Keratinocyte (primary cell): ENCODE data around the gene SIAH2. TPM values are rescaled to one million over a fixed set of nuclear protein-coding genes. Genes with fewer than 3 reads are reported as not detected.

Source experiments
- DNase-seq: peaks from one replicate; pipeline ENCODE4 v3.0.0-alpha.2; 2011; ENCODE audit warnings: low read depth, missing footprints, low spot score
- FAIRE-seq: peaks from 2 replicates; lab custom pipeline; 2011; peaks lifted over from hg19 to GRCh38; lab: Jason Lieb, UNC
- H2AFZ ChIP-seq: 2 replicates; pipeline ENCODE4 v1.6.0; 2012; ENCODE audit warnings: low read length, control low read depth, inconsistent platforms; ENCODE audit not compliant: control insufficient read depth
- H3K27ac ChIP-seq: 2 replicates; pipeline ENCODE4 v1.5.1; 2011; ENCODE audit warnings: low read length; ENCODE audit not compliant: control insufficient read depth, insufficient read depth
- H3K27me3 ChIP-seq: 3 replicates; pipeline ENCODE4 v1.6.0; 2011; ENCODE audit warnings: low read length; ENCODE audit not compliant: control insufficient read depth, insufficient read depth; ENCODE audit errors: extremely low read depth
- H3K36me3 ChIP-seq, 2 experiments: 2 replicates in 1 of 2; 3 replicates in 1 of 2; pipeline ENCODE4 v1.5.1; 2011; ENCODE audit warnings: low read length in 2 of 2, mild to moderate bottlenecking in 1 of 2; ENCODE audit not compliant: control insufficient read depth in 2 of 2, insufficient read depth in 2 of 2; ENCODE audit errors: extremely low read depth in 1 of 2
- H3K4me1 ChIP-seq: 3 replicates; pipeline ENCODE4 v1.5.1; 2011; ENCODE audit warnings: low read length; ENCODE audit not compliant: control insufficient read depth, insufficient read depth; ENCODE audit errors: extremely low read depth
- H3K4me2 ChIP-seq: 3 replicates; pipeline ENCODE4 v1.6.0; 2011; ENCODE audit warnings: low read depth, low read length; ENCODE audit not compliant: control insufficient read depth, insufficient read depth; ENCODE audit errors: extremely low read depth
- H3K4me3 ChIP-seq, 3 experiments: fragments of 200-600 bp in 1 of 3; sonication (generic) in 1 of 3; 2 replicates in 2 of 3; 3 replicates in 1 of 3; pipeline ENCODE4 v1.5.1; 2011 to 2016; ENCODE audit warnings: low read length in 3 of 3, mild to moderate bottlenecking in 3 of 3, control low read depth in 2 of 3, inconsistent platforms in 1 of 3, low read depth in 1 of 3, mixed read lengths in 1 of 3, mixed run types in 1 of 3, moderate library complexity in 1 of 3; ENCODE audit not compliant: control insufficient read depth in 2 of 3, insufficient read depth in 2 of 3; ENCODE audit errors: extremely low read depth in 1 of 3
- H3K79me2 ChIP-seq: 2 replicates; pipeline ENCODE4 v1.6.0; 2012; ENCODE audit warnings: low read length; ENCODE audit not compliant: control insufficient read depth, insufficient read depth
- H3K9ac ChIP-seq: 3 replicates; pipeline ENCODE4 v1.6.0; 2011; ENCODE audit warnings: low read length; ENCODE audit not compliant: control insufficient read depth, insufficient read depth; ENCODE audit errors: extremely low read depth
- H3K9me1 ChIP-seq: 3 replicates; pipeline ENCODE4 v1.6.0; 2011; ENCODE audit warnings: low read length; ENCODE audit not compliant: control insufficient read depth, insufficient read depth; ENCODE audit errors: extremely low read depth
- H3K9me3 ChIP-seq: 2 replicates; pipeline ENCODE4 v1.5.1; 2012; ENCODE audit warnings: low read depth, low read length; ENCODE audit not compliant: control insufficient read depth
- H4K20me1 ChIP-seq: 3 replicates; pipeline ENCODE4 v1.6.0; 2011; ENCODE audit warnings: low read length; ENCODE audit not compliant: control insufficient read depth, insufficient read depth; ENCODE audit errors: extremely low read depth
- CTCF ChIP-seq, 3 experiments: IDR thresholded peaks in 1 of 3; conservative IDR thresholded peaks in 1 of 3; optimal IDR thresholded peaks in 1 of 3; 2 replicates in 2 of 3; 3 replicates in 1 of 3; pipeline versions ENCODE3 to v1.5.1; 2011; ENCODE audit warnings: low read length in 3 of 3, mild to moderate bottlenecking in 3 of 3, moderate library complexity in 2 of 3, control low read depth in 1 of 3, inconsistent platforms in 1 of 3; ENCODE audit not compliant: insufficient read depth in 2 of 3; ENCODE audit errors: extremely low read depth in 1 of 3
- EZH2 ChIP-seq: IDR thresholded peaks from one replicate; pipeline ENCODE4 v1.6.1; 2012; ENCODE audit warnings: inconsistent platforms, mild to moderate bottlenecking, low read length, moderate library complexity
- dilution Hi-C: fragments of 300-500 bp; cut with MboI; formaldehyde crosslinking; loops from one replicate; pipeline ENCODE4 v1.7.0; 2020; ENCODE audit warnings: low sequenced_read_pairs; ENCODE audit not compliant: extremely low pct_ligation_motif_present
- polyA plus RNA-seq, 5 experiments: library from polyadenylated mRNA; depleted of rRNA in 3 of 5; stranded (reverse) in 3 of 5; stranded (forward) in 1 of 5; unstranded in 1 of 5; fragments of >200 nt; gene quantifications; 1 replicate in 1 of 5; 2 replicates in 3 of 5; 3 replicates in 1 of 5; pipeline versions ENCODE4 v1.2.1 to v1.2.3, GENCODE V29; 2011 to 2012; ENCODE audit warnings: missing spikeins in 2 of 5, low read depth in 1 of 5, low replicate concordance in 1 of 5

Gene SIAH2
- polyA plus RNA-seq, 1 donor (not counting 4 experiments of a cell fraction or from before 2014, with no cell fraction given) = 44.8 TPM

- dilution Hi-C loops = no loop called here
- no peaks in the 10 kb centered on the region for H3K79me2 ChIP-seq
Observed at GRCh38 chr3:150783316-150783715, 20.3 kb upstream of the SIAH2 start.

GRCh38 chr3:150779402-150779858 is 16.5 kb upstream of the SIAH2 start:
- Histone ChIP-seq H3K9me3 (no peaks in the 10 kb centered on the region), H4K20me1 (no peaks in the 10 kb centered on the region), H3K9ac (no peak overlapping the region), H3K4me1 (peaks cover 9% of the 10 kb centered on the region), H3K27ac (no peak overlapping the region), H3K27me3 (no peaks in the 10 kb centered on the region), H3K79me2 (no peaks in the 10 kb centered on the region), H3K4me3 (no peak overlapping the region), H3K4me2 (no peak overlapping the region), H2AFZ (no peak overlapping the region), H3K9me1 (no peaks in the 10 kb centered on the region), H3K36me3 (no peaks in the 10 kb centered on the region)
- no peak for FAIRE-seq
- dilution Hi-C loops = no loop called here
- TF ChIP-seq CTCF (optimal IDR thresholded peaks at IDR 0.05 in 1 of 3, IDR thresholded peaks at IDR 0.05 in 1 of 3, conservative IDR thresholded peaks at IDR 0.05 in 1 of 3; ENCODE audit: extremely low read depth in 1 of 3, insufficient read depth in 2 of 3, low read length in 3 of 3) (no peak), EZH2 (no peak)
- no peak for DNase-seq

More at GRCh38 chr3:150783316-150783715, 20.3 kb upstream of the SIAH2 start:
- Histone ChIP-seq H4K20me1 (no peaks in the 10 kb centered on the region), H3K4me1 (peaks cover 28% of the 10 kb centered on the region), H3K27ac (no peak overlapping the region), H3K4me3 (no peak overlapping the region), H3K9me3 (no peaks in the 10 kb centered on the region), H3K4me2 (no peak overlapping the region), H3K9ac (no peak overlapping the region), H3K36me3 (no peaks in the 10 kb centered on the region), H3K9me1 (no peaks in the 10 kb centered on the region), H2AFZ (no peak overlapping the region), H3K27me3 (no peaks in the 10 kb centered on the region)
- TF ChIP-seq CTCF (optimal IDR thresholded peaks at IDR 0.05 in 1 of 3, IDR thresholded peaks at IDR 0.05 in 1 of 3, conservative IDR thresholded peaks at IDR 0.05 in 1 of 3; ENCODE audit: extremely low read depth in 1 of 3, insufficient read depth in 2 of 3, low read length in 3 of 3) (no peak), EZH2 (no peak)
- no peak for FAIRE-seq
- DNase-seq = no peak
